Measurements from ENCODE around the gene ABCB11. TPM values are rescaled to one million over a fixed set of nuclear protein-coding genes. Genes with fewer than 3 reads are reported as not detected.
A peak's percentile ranks its signal among the peaks of the same experiment; 100 is the strongest.

ABCB11 gene
- polyA plus RNA-seq, result under 1 TPM; 0.01 to 0.04 TPM

DNA sequence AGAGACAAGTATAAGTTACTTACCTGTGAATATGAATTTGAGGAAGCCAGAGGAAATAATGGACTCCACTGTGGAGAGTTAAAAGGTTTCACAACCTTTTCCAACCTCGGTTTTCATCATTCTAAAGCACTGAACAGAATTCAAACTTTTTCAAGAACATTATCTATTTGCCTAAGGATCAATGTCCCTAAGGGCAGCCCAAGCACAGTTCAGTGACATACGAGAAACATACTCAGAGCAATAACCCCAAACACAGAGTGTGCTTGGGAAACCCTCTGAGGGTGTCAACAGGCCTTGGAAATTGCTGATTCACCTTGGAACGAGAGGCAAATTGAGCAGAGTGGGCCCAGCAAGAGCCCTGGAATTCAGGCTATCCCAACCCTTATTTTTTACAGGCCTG, at the start of gene ABCB11:
ABCB11 (minus strand) TSS at position 123 of the 400 bp plus-strand sequence. CDS start 13,199 bp downstream, outside the sequence.
- no peak within 1 kb of the TSS for H3K4me3 ChIP-seq (ENCODE audit: low read depth in 1 of 2, low read length in 2 of 2)
- WGBS, 2 donors, result 70 to 74% methylated on average over 3 of the region's 3 CpGs
- H3K27me3 ChIP-seq (ENCODE audit: control insufficient read depth in 1 of 2, insufficient read depth in 2 of 2, low read length in 2 of 2), result no peaks in the 10 kb centered on the region
- no peaks in the 10 kb centered on the region for H3K36me3 ChIP-seq (ENCODE audit: control insufficient read depth in 2 of 2, insufficient read depth in 2 of 2, low read length in 1 of 2)
- no peaks in the 10 kb centered on the region for H3K4me1 ChIP-seq (ENCODE audit: control insufficient read depth in 2 of 2, insufficient read depth in 2 of 2, low read length in 1 of 2)
- H3K9me3 ChIP-seq (ENCODE audit: control insufficient read depth in 2 of 2, insufficient read depth in 1 of 2, low read depth in 1 of 2, low read length in 1 of 2), result peaks cover 0 to 3% of the 10 kb centered on the region in 2 donors
- no peak within 1 kb of the TSS for H3K27ac ChIP-seq (ENCODE audit: low read depth in 2 of 2, low read length in 1 of 2)

DNA sequence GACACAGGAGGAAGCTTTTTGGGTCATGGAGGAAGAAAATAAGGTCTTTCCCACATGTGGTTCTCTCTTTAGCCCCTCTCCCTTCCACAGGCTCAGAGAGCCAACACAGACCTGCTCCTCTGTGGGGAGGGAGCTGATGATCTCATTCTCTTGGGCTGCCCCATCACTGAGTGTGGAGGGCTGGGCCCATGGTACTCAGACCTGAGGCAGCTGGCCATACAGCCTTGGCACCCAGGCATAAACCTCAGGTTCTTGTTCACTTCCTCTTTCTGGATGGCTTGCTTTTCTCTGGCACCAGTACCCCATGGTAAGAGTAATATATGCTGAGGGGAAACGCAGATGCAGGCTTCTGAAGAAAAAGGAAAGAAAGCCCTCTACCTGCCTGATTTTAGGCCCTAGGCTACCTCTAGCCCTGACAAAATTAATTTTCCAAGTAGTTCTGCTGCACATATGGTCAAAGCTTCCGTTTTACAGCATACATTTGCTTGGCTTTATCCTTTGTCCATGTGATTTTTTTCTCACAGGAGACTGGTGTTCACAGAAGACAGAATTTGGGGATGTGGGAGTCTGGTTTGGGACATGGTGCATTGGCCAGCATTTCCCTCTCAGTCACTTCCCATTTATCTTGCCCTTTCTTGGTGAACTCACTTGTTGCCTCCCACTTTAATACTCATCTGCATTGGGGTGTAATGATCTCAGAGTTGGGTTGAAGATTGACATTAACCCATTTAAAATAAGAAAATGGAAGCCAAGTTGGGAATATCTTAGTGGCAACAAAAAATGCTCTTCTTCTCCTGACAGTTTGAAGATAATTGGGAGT, 49.3 kb upstream of the ABCB11 start:
- no peak overlapping the region for H3K4me3 ChIP-seq (ENCODE audit: low read depth in 1 of 2, low read length in 2 of 2)
- H3K27me3 ChIP-seq (ENCODE audit: control insufficient read depth in 1 of 2, insufficient read depth in 2 of 2, low read length in 2 of 2), result no peaks in the 10 kb centered on the region
- no peaks in the 10 kb centered on the region for H3K36me3 ChIP-seq (ENCODE audit: control insufficient read depth in 2 of 2, insufficient read depth in 2 of 2, low read length in 1 of 2)
- 81 to 86% methylated on average over 2 of the region's 2 CpGs for WGBS, 2 donors
- no peaks in the 10 kb centered on the region for H3K9me3 ChIP-seq (ENCODE audit: control insufficient read depth in 2 of 2, insufficient read depth in 1 of 2, low read depth in 1 of 2, low read length in 1 of 2)
- H3K4me1 ChIP-seq (ENCODE audit: control insufficient read depth in 2 of 2, insufficient read depth in 2 of 2, low read length in 1 of 2), result no peaks in the 10 kb centered on the region
- no peak overlapping the region for H3K27ac ChIP-seq (ENCODE audit: low read depth in 2 of 2, low read length in 1 of 2)

DNA sequence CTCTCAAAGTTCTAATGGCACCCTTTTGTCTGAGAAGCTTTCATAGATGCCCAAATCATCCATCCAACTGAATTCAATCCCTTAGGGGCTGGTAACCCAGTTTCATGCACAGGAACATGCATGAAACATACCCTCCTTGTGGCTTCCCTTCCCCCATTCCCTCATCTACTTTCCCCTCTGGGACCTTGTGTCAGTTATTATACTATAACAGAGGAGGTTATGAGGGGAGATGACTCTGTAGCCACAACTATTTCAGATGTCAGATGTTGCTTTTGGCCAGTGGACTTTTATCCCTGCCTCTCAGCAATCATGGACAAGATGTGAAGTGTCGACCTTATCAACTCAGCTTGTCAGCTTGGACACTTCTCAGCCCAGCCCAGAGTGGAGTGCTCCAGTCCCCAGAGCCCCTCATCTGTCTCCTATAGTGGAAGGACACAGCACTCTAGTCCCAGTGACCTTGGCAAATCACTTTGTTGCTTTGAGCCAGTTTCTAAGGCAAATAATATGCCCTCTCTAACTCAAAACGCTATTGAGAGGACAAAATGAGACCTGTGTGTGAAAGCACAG, 46.6 kb upstream of the ABCB11 start:
- no peaks in the 10 kb centered on the region for H3K9me3 ChIP-seq (ENCODE audit: control insufficient read depth in 2 of 2, insufficient read depth in 1 of 2, low read depth in 1 of 2, low read length in 1 of 2)
- no peaks in the 10 kb centered on the region for H3K27me3 ChIP-seq (ENCODE audit: control insufficient read depth in 1 of 2, insufficient read depth in 2 of 2, low read length in 2 of 2)
- no peaks in the 10 kb centered on the region for H3K4me1 ChIP-seq (ENCODE audit: control insufficient read depth in 2 of 2, insufficient read depth in 2 of 2, low read length in 1 of 2)
- H3K27ac ChIP-seq (ENCODE audit: low read depth in 2 of 2, low read length in 1 of 2), result no peak overlapping the region
- no peaks in the 10 kb centered on the region for H3K36me3 ChIP-seq (ENCODE audit: control insufficient read depth in 2 of 2, insufficient read depth in 2 of 2, low read length in 1 of 2)
- H3K4me3 ChIP-seq (ENCODE audit: low read depth in 1 of 2, low read length in 2 of 2), result no peak overlapping the region
- WGBS, 2 donors, result 37 to 40% methylated on average over 2 of the region's 2 CpGs

DNA sequence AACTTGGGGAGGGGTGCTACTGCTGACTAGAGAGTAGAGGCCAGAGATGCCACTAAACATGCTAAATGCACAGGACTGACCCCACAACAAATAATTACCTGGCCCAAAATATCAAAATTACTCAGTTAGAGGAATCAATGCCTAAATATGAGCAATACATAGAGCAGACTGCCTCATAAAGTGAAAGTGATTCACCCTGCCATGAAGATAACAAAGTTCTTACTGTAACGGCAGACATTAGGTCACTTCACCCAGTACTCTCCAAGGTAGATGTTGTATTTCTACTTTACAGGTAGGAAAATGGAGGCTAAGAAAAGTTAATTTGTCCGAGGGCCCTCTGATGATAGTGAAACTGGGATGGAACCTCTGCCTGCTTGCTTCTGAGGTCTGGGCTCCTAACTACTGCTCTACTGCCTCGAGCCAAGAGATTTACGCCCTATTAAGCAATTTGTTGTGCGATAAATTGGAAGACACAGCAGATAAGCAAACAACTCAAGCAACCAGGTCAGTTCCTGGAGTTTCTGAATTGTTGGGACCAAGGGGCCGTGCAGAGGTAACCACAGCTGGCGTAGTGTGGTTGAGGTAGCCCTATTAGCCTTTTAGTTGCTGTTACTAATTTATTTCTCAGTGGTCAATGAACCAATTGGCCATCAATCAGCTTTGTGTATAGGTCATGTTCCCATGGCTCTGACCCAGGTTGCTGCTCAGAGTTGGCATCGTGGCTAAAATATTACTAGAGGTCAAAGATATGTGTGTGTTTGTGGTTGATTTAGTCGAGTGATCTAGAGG, 43.0 kb upstream of the ABCB11 start:
- Histone ChIP-seq H3K4me1 (ENCODE audit: control insufficient read depth in 2 of 2, insufficient read depth in 2 of 2, low read length in 1 of 2) (no peaks in the 10 kb centered on the region), H3K27ac (ENCODE audit: low read depth in 2 of 2, low read length in 1 of 2) (no peak overlapping the region), H3K9me3 (ENCODE audit: control insufficient read depth in 2 of 2, insufficient read depth in 1 of 2, low read depth in 1 of 2, low read length in 1 of 2) (no peaks in the 10 kb centered on the region), H3K27me3 (ENCODE audit: control insufficient read depth in 1 of 2, insufficient read depth in 2 of 2, low read length in 2 of 2) (no peaks in the 10 kb centered on the region), H3K36me3 (ENCODE audit: control insufficient read depth in 2 of 2, insufficient read depth in 2 of 2, low read length in 1 of 2) (no peaks in the 10 kb centered on the region), H3K4me3 (ENCODE audit: low read depth in 1 of 2, low read length in 2 of 2) (no peak overlapping the region)
- WGBS, 2 donors, result 84 to 86% methylated on average over 9 of the region's 9 CpGs

DNA sequence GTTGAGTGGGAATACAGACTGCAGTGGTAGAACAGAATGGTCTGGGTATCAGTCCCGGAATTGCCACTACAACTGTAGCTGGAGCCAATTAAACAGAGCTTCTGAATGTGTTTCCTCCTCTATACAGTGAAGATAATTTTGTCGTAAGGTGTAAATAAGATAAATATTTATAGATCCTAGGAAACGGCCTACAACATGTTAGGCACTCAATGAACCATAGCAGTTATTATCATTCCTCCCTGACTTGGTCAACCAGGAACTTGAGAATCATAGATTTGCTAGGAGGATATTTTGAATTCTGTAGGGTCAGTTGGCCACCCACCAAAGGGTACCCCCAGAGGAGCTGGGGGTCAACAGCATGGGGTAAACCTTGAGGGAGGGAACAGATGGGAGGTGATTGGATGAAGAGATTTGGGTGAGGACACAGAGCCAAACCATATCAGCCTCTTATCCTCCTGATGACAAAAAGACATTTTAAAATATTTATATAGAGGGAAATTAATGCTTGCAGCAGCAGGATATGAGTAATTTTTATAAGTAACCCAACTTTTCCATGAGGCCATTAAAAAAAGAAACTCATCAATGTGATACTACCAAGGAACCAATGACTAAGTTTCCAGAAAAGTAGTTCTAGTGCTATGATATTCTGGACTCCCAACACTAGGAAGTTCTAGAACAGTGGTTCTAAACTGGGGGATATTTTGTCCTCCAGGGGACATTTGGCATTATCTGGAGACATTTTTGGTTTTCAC, 42.3 kb upstream of the ABCB11 start:
- 66 to 85% methylated on average over 3 of the region's 3 CpGs for WGBS, 2 donors

DNA sequence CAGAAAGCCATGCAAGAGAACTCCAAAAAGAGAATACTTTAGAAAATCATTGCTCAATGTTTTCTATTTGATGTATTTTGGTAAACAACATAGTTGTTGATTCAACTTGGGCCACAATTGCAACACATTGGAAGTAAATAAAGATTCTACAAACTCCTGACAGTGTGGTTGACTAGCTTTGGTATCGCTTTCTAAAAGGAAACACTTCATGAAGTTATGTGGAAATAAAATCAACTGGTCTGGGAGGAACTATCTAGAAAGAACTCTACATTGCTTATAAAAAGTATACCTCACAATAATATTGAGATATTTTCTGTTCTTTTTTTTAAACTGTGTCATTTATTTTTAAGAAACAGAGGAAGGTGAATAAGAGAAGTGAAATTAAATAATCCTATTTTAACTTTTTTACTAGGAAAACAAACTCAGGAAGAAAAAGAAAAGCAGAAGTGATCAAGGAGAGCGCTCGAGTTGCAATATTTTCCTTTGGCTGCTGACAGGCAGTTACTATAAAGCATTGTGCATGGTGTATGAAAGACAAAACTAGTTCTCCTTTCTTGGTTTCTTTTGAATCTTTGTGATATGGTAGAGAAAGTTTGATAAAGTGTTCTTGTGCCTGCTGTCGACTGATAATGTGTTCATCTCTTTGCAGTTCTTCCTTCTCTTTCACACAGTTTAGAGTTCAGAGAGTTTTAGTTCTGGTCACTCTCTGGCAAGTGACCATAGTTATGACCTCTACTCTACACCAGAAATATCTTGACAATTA, 41.2 kb upstream of the ABCB11 start:
- no peak overlapping the region for H3K4me3 ChIP-seq (ENCODE audit: low read depth in 1 of 2, low read length in 2 of 2)
- WGBS, 2 donors, result 76 to 82% methylated on average over 4 of the region's 4 CpGs
- no peaks in the 10 kb centered on the region for H3K36me3 ChIP-seq (ENCODE audit: control insufficient read depth in 2 of 2, insufficient read depth in 2 of 2, low read length in 1 of 2)
- no peaks in the 10 kb centered on the region for H3K27me3 ChIP-seq (ENCODE audit: control insufficient read depth in 1 of 2, insufficient read depth in 2 of 2, low read length in 2 of 2)
- no peaks in the 10 kb centered on the region for H3K9me3 ChIP-seq (ENCODE audit: control insufficient read depth in 2 of 2, insufficient read depth in 1 of 2, low read depth in 1 of 2, low read length in 1 of 2)
- no peaks in the 10 kb centered on the region for H3K4me1 ChIP-seq (ENCODE audit: control insufficient read depth in 2 of 2, insufficient read depth in 2 of 2, low read length in 1 of 2)
- no peak overlapping the region for H3K27ac ChIP-seq (ENCODE audit: low read depth in 2 of 2, low read length in 1 of 2)

More for the DNA sequence above, 42.3 kb upstream of the ABCB11 start:
- Histone ChIP-seq H3K36me3 (ENCODE audit: control insufficient read depth in 2 of 2, insufficient read depth in 2 of 2, low read length in 1 of 2) (no peaks in the 10 kb centered on the region), H3K4me1 (ENCODE audit: control insufficient read depth in 2 of 2, insufficient read depth in 2 of 2, low read length in 1 of 2) (no peaks in the 10 kb centered on the region), H3K4me3 (ENCODE audit: low read depth in 1 of 2, low read length in 2 of 2) (no peak overlapping the region), H3K27ac (ENCODE audit: low read depth in 2 of 2, low read length in 1 of 2) (peak overlapping the region in 1 of 2 donors; percentile 41), H3K27me3 (ENCODE audit: control insufficient read depth in 1 of 2, insufficient read depth in 2 of 2, low read length in 2 of 2) (no peaks in the 10 kb centered on the region), H3K9me3 (ENCODE audit: control insufficient read depth in 2 of 2, insufficient read depth in 1 of 2, low read depth in 1 of 2, low read length in 1 of 2) (no peaks in the 10 kb centered on the region)

DNA sequence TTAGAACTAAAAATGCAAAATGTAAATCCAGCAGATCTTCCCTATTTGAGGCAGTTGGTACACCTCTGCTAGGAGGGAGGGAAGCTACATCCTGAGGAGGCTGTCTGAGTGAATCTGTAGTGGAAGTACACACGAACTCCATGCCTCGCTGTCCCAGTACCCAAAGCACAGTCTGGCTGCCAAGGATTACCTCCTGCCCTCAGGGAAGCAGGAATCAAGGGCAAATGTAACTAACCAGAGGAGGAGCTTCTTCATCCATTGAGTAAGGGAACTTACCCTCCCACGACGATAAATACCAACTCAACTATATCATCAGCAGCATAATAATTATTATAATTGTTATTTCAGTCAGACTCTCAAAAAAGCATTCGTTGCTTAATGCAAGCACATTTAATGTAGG, 40.3 kb upstream of the ABCB11 start:
- Histone ChIP-seq H3K36me3 (ENCODE audit: control insufficient read depth in 2 of 2, insufficient read depth in 2 of 2, low read length in 1 of 2) (no peaks in the 10 kb centered on the region), H3K27ac (ENCODE audit: low read depth in 2 of 2, low read length in 1 of 2) (no peak overlapping the region), H3K9me3 (ENCODE audit: control insufficient read depth in 2 of 2, insufficient read depth in 1 of 2, low read depth in 1 of 2, low read length in 1 of 2) (no peaks in the 10 kb centered on the region), H3K4me3 (ENCODE audit: low read depth in 1 of 2, low read length in 2 of 2) (no peak overlapping the region), H3K27me3 (ENCODE audit: control insufficient read depth in 1 of 2, insufficient read depth in 2 of 2, low read length in 2 of 2) (peaks cover 0 to 3% of the 10 kb centered on the region in 2 donors), H3K4me1 (ENCODE audit: control insufficient read depth in 2 of 2, insufficient read depth in 2 of 2, low read length in 1 of 2) (no peaks in the 10 kb centered on the region)
- 49 to 79% methylated on average over 5 of the region's 5 CpGs for WGBS, 2 donors

DNA sequence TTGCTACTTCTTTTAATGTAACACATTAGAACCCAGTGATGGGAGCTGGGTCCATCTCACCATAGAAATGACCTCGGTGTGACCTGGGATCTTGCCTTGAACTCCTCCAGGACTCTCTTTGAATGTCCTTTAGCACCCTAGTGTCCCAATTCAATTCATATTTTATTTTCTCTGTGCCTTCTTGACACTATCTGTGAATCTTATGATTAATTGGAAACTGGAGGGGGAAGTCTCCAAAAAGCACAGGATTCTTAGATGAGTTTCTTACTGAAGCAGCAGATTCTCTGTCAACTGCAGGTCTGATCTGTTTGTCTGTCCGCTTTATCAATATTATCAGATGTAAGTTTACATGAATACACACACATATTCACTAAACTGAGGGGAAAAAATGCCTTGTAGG, 38.7 kb upstream of the ABCB11 start:
- Histone ChIP-seq H3K9me3 (ENCODE audit: control insufficient read depth in 2 of 2, insufficient read depth in 1 of 2, low read depth in 1 of 2, low read length in 1 of 2) (no peaks in the 10 kb centered on the region), H3K27me3 (ENCODE audit: control insufficient read depth in 1 of 2, insufficient read depth in 2 of 2, low read length in 2 of 2) (peaks cover 0 to 3% of the 10 kb centered on the region in 2 donors), H3K4me3 (ENCODE audit: low read depth in 1 of 2, low read length in 2 of 2) (peak overlapping the region in 1 of 2 donors; percentile 41), H3K27ac (ENCODE audit: low read depth in 2 of 2, low read length in 1 of 2) (no peak overlapping the region), H3K36me3 (ENCODE audit: control insufficient read depth in 2 of 2, insufficient read depth in 2 of 2, low read length in 1 of 2) (no peaks in the 10 kb centered on the region), H3K4me1 (ENCODE audit: control insufficient read depth in 2 of 2, insufficient read depth in 2 of 2, low read length in 1 of 2) (no peaks in the 10 kb centered on the region)
- WGBS, 2 donors, result 89 to 92% methylated on average over 2 of the region's 2 CpGs

All from esophagus (tissue), 2 donors.